Keratinocyte (primary cell): Measurements from ENCODE around the gene CTNNBL1.

Experiments used
- CTCF ChIP-seq, 3 experiments: IDR thresholded peaks in 1 of 3; conservative IDR thresholded peaks in 1 of 3; optimal IDR thresholded peaks in 1 of 3; 2 replicates in 2 of 3; 3 replicates in 1 of 3; pipeline versions ENCODE3 to v1.5.1; 2011; ENCODE audit warnings: low read length in 3 of 3, mild to moderate bottlenecking in 3 of 3, moderate library complexity in 2 of 3, control low read depth in 1 of 3, inconsistent platforms in 1 of 3; ENCODE audit not compliant: insufficient read depth in 2 of 3; ENCODE audit errors: extremely low read depth in 1 of 3
- EZH2 ChIP-seq: IDR thresholded peaks from one replicate; pipeline ENCODE4 v1.6.1; 2012; ENCODE audit warnings: inconsistent platforms, mild to moderate bottlenecking, low read length, moderate library complexity

- TF ChIP-seq CTCF (optimal IDR thresholded peaks at IDR 0.05 in 1 of 3, IDR thresholded peaks at IDR 0.05 in 1 of 3, conservative IDR thresholded peaks at IDR 0.05 in 1 of 3; ENCODE audit: extremely low read depth in 1 of 3, insufficient read depth in 2 of 3, low read length in 3 of 3) = no peak
- no peak for TF ChIP-seq EZH2
Measured at GRCh38 chr20:37777988-37778659, 84.3 kb downstream of the CTNNBL1 start.
